OCI-LY7 (cell line): Measurements from ENCODE around the gene ANKRD1. TPM values are rescaled to one million over a fixed set of nuclear protein-coding genes. Genes with fewer than 3 reads are reported as not detected.

Experiments used
- BruUV-seq: library from RNA; stranded (reverse); fragments of 400-500 nt; replicated peaks from 2 replicates; lab custom pipeline; 2021; lab: Mats Ljungman, UMichigan
- CTCF ChIA-PET: fragments of 300-600 bp; sonication (Branson Sonifier 250); formaldehyde crosslinking; loops from one replicate; lab custom pipeline; 2022; ENCODE audit warnings: antibody characterized with exemption; ENCODE audit not compliant: unreplicated experiment; lab: Charles Lee
- POLR2A ChIA-PET: fragments of 300-600 bp; sonication (Branson Sonifier 250); formaldehyde crosslinking; loops from one replicate; lab custom pipeline; 2022; ENCODE audit warnings: antibody characterized with exemption; lab: Charles Lee
- DNase-seq: peaks from one replicate; pipeline ENCODE4 v3.0.0-alpha.2; 2015; ENCODE audit warnings: low spot score
- H2AFZ ChIP-seq: fragments of 200-600 bp; sonication (generic), shearing (Covaris generic); 2 replicates; pipeline ENCODE4 v1.6.1; 2014; ENCODE audit warnings: mild to moderate bottlenecking, antibody characterized with exemption, low read length, moderate library complexity
- H3K27ac ChIP-seq: fragments of 200-600 bp; sonication (generic); 2 replicates; pipeline ENCODE4 v1.5.1; 2014; ENCODE audit warnings: mixed run types, low read depth, mild to moderate bottlenecking, moderate library complexity, low read length, inconsistent platforms; ENCODE audit not compliant: poor library complexity, severe bottlenecking
- H3K36me3 ChIP-seq: fragments of 200-600 bp; sonication (generic); 2 replicates; pipeline ENCODE4 v1.6.1; 2014; ENCODE audit warnings: mild to moderate bottlenecking, antibody characterized with exemption, low read length, moderate library complexity, mixed read lengths; ENCODE audit not compliant: insufficient read depth
- H3K4me1 ChIP-seq: fragments of 200-600 bp; sonication (generic); 2 replicates; pipeline ENCODE4 v1.5.1; 2014; ENCODE audit warnings: mild to moderate bottlenecking, low read length; ENCODE audit not compliant: insufficient read depth, poor library complexity, severe bottlenecking
- H3K4me2 ChIP-seq: fragments of 200-600 bp; sonication (generic); 2 replicates; pipeline ENCODE4 v1.6.1; 2014; ENCODE audit warnings: mild to moderate bottlenecking, low read length
- H3K4me3 ChIP-seq: fragments of 200-600 bp; sonication (generic); 2 replicates; pipeline ENCODE4 v1.5.1; 2014; ENCODE audit warnings: mild to moderate bottlenecking, low read depth, low read length; ENCODE audit not compliant: poor library complexity, severe bottlenecking
- H3K79me2 ChIP-seq: fragments of 200-600 bp; sonication (generic); 2 replicates; pipeline ENCODE4 v1.6.1; 2016; ENCODE audit warnings: low read depth, mild to moderate bottlenecking, low read length, moderate library complexity, mixed read lengths; ENCODE audit not compliant: insufficient read depth
- H3K9me2 ChIP-seq: fragments of 200-600 bp; sonication (generic); 2 replicates; pipeline ENCODE4 v1.6.1; 2016; ENCODE audit warnings: mild to moderate bottlenecking, low read length, mixed read lengths; ENCODE audit not compliant: insufficient read depth
- H3K9me3 ChIP-seq: fragments of 200-600 bp; sonication (generic); 2 replicates; pipeline ENCODE4 v1.6.1; 2014; ENCODE audit warnings: mild to moderate bottlenecking, mixed run types, low read length, mixed read lengths
- H4K20me1 ChIP-seq: fragments of 200-600 bp; sonication (generic); 2 replicates; pipeline ENCODE4 v1.6.1; 2014; ENCODE audit warnings: mild to moderate bottlenecking, antibody characterized with exemption, low read length, moderate library complexity, mixed read lengths; ENCODE audit not compliant: insufficient read depth
- CTCF ChIP-seq: fragments of 200-600 bp; sonication (generic); conservative IDR thresholded peaks from 2 replicates; pipeline ENCODE4 v1.5.1; 2014; ENCODE audit warnings: mild to moderate bottlenecking, antibody characterized with exemption, low read length, moderate library complexity, mixed read lengths
- EZH2phosphoT487 ChIP-seq: fragments of 200-600 bp; sonication (generic); IDR thresholded peaks from 2 replicates; pipeline ENCODE4 v1.6.1; 2018; ENCODE audit warnings: low read depth, borderline replicate concordance, mild to moderate bottlenecking, mixed run types, antibody characterized with exemption, low read length, moderate library complexity, mixed read lengths
- intact Hi-C: fragments of 100-400 bp; cut with micrococcal nuclease; formaldehyde crosslinking; loops from one replicate; pipeline ENCODE4 v1.10.0; 2022; ENCODE audit not compliant: unreplicated experiment
- total RNA-seq, 2 experiments: library from RNA; depleted of rRNA in 1 of 2; stranded (reverse); fragments of >200 nt in 1 of 2; shearing (Covaris generic) in 1 of 2; gene quantifications; 2 replicates each; pipeline ENCODE4 v1.2.3, GENCODE V29; 2014 to 2022

Gene ANKRD1
- total RNA-seq, 2 experiments from 2014 or later: not detected

- CTCF ChIA-PET: no interaction called here
- Histone ChIP-seq H3K4me3 (no peak overlapping the region), H3K9me2 (no peaks in the 10 kb centered on the region), H3K4me2 (no peak overlapping the region), H3K36me3 (peaks cover 97% of the 10 kb centered on the region), H2AFZ (no peak overlapping the region), H4K20me1 (no peaks in the 10 kb centered on the region), H3K4me1 (no peaks in the 10 kb centered on the region), H3K9me3 (no peaks in the 10 kb centered on the region), H3K27ac (no peak overlapping the region), H3K79me2 (no peaks in the 10 kb centered on the region)
- BruUV-seq: no TSS peak
- DNase-seq: no peak
- POLR2A ChIA-PET: interaction anchor here (0.5 to 1.5 kb wide), 3 partner anchors 9 to 26 kb away, joined by 3 to 5 read pairs (median 4); no protein-coding TSS in a partner anchor
- no peak for TF ChIP-seq EZH2phosphoT487
- no peak for TF ChIP-seq CTCF
- intact Hi-C loops: no loop called here
Observed at GRCh38 chr10:90888387-90888786, 32.5 kb downstream of the ANKRD1 start.

GRCh38 chr10:90887555-90887954 lies 33.3 kb downstream of the ANKRD1 start:
- Histone ChIP-seq H3K4me1 (no peaks in the 10 kb centered on the region), H2AFZ (no peak overlapping the region), H3K9me3 (no peaks in the 10 kb centered on the region), H3K27ac (no peak overlapping the region), H3K36me3 (peaks cover 97% of the 10 kb centered on the region), H3K4me2 (no peak overlapping the region), H3K9me2 (no peaks in the 10 kb centered on the region), H3K79me2 (no peaks in the 10 kb centered on the region), H4K20me1 (no peaks in the 10 kb centered on the region), H3K4me3 (no peak overlapping the region)
- no peak for TF ChIP-seq EZH2phosphoT487
- ChIA-PET POLR2A (interaction anchor here (0.5 kb wide), 1 partner anchor 10 kb away, joined by 5 read pairs; no protein-coding TSS in a partner anchor), CTCF (no interaction called here)
- DNase-seq: no peak
- BruUV-seq: no TSS peak
- intact Hi-C loops: no loop called here

- Histone ChIP-seq H3K4me3 (no peak overlapping the region), H2AFZ (no peak overlapping the region), H3K27ac (no peak overlapping the region), H3K9me2 (no peaks in the 10 kb centered on the region), H3K36me3 (peaks cover 97% of the 10 kb centered on the region), H3K4me1 (no peaks in the 10 kb centered on the region), H3K9me3 (no peaks in the 10 kb centered on the region), H3K4me2 (no peak overlapping the region), H4K20me1 (no peaks in the 10 kb centered on the region), H3K79me2 (no peaks in the 10 kb centered on the region)
- BruUV-seq: no TSS peak
- TF ChIP-seq EZH2phosphoT487: no peak
- no peak for TF ChIP-seq CTCF
- POLR2A ChIA-PET: interaction anchor here (1.0 to 1.2 kb wide), 2 partner anchors 9 to 10 kb away, joined by 3 to 5 read pairs; no protein-coding TSS in a partner anchor
- intact Hi-C loops: no loop called here
- no peak for DNase-seq
- CTCF ChIA-PET: no interaction called here
Observed at GRCh38 chr10:90885176-90885575, 35.7 kb downstream of the ANKRD1 start.
